ENCODE results near the gene VSIG2.

Gene VSIG2

GRCh38 chr11:124748481-124749343, 3.3 kb downstream of the VSIG2 start:
- DNase-seq (ENCODE audit: low read depth in 2 of 3, low spot score in 1 of 3): no peak

DNA sequence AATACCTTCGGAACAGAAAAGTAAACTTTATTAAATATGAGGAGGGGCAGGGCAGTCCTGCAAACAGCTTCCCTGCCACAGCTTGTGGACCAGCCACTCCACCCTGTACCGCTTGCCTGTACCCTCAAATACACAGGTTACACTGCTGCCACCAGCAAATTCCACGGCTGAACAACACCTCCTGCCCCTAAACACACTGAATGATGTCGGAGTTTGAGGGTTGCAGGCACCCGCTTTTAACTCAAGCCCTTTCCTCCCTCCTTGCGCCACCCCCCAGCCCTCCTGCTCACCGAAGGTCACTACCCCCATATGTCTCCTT, 4.0 kb downstream of the VSIG2 start:
- no peak for DNase-seq (ENCODE audit: low read depth in 2 of 3, low spot score in 1 of 3)

DNA sequence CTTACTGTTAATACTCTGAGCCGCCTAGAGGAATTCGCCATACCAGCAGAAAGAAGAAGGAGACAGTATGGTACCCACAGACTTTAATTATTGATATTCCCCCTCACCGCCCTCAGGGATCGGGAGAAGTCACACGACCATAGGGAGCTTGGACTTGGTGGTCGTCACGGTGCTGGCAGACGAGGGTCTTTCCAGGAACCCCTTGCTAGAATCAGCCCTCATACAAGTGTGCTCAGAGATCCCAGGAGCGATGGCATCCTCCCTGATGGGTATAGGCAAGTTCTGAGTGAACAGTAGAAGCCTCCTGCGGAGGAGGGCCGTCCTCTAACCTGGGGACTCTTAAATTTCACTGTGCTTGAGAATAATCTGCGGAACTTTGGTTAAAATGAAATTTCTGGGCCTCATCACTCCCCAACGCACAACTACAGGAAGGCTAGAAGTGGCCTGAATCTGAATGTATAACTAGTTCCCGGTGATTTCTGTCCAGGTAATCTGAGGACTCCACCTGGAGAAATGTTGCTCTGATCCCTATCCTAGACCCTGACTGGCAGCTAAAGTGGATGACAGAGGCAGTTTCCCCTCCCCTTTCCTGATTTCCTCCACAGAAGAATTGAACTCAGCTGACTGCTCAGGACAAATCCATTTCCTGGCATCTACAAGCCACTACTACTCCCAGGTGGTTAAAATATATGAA, 4.5 kb downstream of the VSIG2 start:
- DNase-seq (ENCODE audit: low read depth in 2 of 3, low spot score in 1 of 3): no peak

- peak; percentile 61 to 73 (median 70) for DNase-seq (ENCODE audit: low read depth in 2 of 3, low spot score in 1 of 3)
Measured at GRCh38 chr11:124746621-124747243, 5.3 kb downstream of the VSIG2 start.

DNA sequence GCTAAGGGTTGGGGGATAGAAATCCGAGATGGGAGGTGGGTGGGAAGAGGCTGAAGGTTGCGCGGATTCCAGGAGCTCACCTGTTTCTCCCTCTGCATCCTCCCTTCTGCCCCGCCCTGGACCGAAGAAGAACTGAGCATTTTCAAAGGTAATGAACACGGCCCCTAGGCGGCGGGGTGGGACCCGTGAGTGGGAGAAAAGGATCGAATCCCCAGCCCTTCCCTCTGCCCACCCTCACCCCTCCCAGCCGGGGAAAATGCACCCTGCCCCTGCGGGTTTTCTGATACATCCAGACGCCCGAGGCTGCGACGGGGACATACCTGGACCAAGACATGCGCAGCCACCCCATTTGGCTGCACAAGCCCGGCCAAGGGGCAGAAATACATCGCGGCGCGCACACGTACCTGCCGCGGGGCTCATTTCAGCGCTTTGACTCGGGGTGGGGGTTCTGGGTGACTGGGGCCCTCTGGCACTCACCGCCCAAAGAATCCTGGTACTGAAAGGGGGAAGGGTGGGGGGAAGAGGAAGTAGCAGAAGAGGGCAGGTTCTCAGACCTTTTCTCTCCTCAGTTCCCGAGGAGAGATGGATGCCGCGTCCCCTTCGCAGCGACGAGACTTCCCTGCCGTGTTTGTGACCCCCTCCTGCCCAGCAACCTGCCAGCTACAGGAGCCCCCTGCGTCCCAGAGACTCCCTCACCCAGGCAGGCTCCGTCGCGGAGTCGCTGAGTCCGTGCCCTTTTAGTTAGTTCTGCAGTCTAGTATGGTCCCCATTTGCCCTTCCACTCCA, 6.0 kb downstream of the VSIG2 start:
- peak in 1 of 3 donors; percentile 39 for DNase-seq (ENCODE audit: low read depth in 2 of 3, low spot score in 1 of 3)

DNA sequence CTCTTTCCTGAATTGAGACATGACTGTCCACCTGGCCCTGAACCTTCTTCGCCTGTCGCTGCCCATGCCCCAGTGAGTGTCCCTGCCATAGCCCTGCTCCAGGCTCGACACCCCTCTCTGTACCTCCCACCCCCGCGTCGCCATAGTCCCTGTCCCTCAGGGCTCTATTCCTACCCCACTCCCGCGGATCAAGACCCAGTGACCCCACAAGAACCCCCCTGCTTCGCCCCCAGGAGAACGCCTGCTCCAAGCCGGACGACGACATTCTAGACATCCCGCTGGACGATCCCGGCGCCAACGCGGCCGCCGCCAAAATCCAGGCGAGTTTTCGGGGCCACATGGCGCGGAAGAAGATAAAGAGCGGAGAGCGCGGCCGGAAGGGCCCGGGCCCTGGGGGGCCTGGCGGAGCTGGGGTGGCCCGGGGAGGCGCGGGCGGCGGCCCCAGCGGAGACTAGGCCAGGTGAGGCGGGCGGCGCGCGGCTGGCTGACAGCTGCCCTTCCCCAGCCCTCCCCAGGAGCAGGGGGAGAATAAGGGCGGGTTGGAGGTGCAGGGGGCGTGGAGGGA, 6.7 kb downstream of the VSIG2 start:
- no peak for DNase-seq (ENCODE audit: low read depth in 2 of 3, low spot score in 1 of 3)

DNA sequence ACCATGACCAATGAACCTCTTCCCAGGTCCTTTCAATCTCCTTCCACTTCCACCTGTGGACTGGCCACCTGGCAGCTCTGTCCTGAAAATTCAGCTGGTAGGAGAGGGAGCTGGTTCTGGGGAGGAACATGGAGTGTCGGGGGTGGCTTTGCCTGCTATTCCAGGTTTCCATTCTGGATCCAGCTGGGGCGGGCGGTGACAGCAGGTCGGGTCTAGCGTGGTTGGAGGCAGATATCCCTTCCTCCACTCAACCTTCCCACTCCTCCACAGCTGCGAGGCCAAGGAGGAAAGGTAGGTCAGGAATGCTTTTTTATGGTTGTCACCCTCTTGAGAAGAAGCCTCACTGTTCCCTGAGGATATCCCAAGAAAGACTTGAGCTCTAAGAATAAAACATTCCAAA, 9.0 kb downstream of the VSIG2 start:
- DNase-seq (ENCODE audit: low read depth in 2 of 3, low spot score in 1 of 3): no peak

DNA sequence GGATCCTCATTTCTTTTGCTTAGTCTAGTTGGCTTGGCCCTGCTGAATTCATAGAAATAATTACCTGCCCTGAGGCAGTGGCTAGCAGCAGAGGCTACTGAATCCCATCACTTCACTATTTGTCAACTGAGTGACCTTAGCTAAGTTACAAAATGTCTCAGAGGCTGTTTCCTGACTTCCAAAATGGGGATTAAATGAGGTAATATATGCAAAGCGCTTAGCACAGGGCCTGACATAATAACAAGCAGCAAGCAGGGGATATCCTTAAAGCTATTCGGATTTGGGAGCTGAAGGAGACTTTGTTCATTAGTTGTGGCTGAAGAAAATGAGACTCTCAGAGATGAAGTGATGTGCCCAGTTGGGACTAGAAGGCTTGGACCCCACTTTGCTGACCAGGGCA, 9.5 kb downstream of the VSIG2 start:
- DNase-seq (ENCODE audit: low read depth in 2 of 3, low spot score in 1 of 3): no peak

DNA sequence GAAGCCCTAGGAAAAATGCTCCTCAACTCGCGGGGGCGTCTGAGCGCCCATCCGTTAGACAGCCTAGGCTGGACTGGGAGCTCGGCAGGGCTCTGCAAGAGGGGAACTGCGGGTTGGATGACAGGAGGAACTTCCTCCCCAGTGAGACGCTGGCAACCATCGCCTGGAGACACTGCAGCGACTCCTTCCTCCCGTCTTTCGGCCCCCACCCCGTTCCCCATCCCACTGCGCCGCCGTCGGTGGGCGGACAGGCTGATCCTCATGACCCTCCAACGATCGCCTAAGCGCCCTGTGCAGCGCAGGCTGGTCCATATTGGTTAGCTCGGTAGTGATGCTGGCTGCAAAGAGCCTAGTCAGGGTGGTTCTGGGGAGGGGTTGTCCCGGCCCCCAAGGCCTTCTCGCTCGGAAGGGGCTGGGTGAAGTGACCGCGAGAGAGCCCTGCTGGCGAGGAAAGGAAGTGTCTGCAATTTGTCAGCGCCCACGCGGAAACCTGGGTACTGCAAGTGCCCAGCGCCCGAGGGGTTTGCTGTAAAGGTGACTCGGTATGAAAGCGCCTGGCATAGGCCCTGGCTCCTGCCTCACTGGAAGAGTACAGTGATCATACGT, 11.7 kb downstream of the VSIG2 start:
- peak; percentile 40 to 57 (median 50) for DNase-seq (ENCODE audit: low read depth in 2 of 3, low spot score in 1 of 3)

GRCh38 chr11:124739479-124740276, 12.4 kb downstream of the VSIG2 start, which contains the start of gene NRGN:
Gene NRGN, plus strand, starts transcription at chr11:124739942. Its CDS starts 143 bp downstream, at chr11:124740085.
- peak; percentile 70 to 84 (median 74) for DNase-seq (ENCODE audit: low read depth in 2 of 3, low spot score in 1 of 3)

- no peak for DNase-seq (ENCODE audit: low read depth in 2 of 3, low spot score in 1 of 3)
Measured at GRCh38 chr11:124738713-124739478, 13.2 kb downstream of the VSIG2 start.

GRCh38 chr11:124737638-124738305, 14.3 kb downstream of the VSIG2 start:
- DNase-seq (ENCODE audit: low read depth in 2 of 3, low spot score in 1 of 3): no peak

GRCh38 chr11:124736736-124737135, 15.3 kb downstream of the VSIG2 start:
- DNase-seq (ENCODE audit: low read depth in 2 of 3, low spot score in 1 of 3): no peak

DNA sequence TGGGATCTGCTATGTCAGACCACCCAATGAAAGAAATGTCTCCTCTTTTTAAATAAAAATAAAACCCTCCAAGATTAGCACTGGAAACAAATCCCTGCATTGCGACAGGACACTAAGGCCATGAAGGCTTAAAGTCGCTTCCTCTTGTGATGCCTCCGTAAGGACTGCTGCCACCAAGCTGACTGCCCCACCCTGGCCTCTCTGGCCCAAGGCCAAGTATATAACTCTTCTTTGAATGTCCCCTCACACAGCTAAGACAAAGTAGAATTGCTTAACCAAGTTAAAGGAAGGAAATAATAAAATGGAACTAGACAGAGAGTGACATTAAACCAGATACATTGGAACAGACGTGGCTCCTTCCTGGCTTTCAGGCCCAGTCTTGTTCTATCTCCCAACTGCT, 19.8 kb downstream of the VSIG2 start:
- no peak for DNase-seq (ENCODE audit: low read depth in 2 of 3, low spot score in 1 of 3)

- DNase-seq (ENCODE audit: low read depth in 2 of 3, low spot score in 1 of 3): no peak
Measured at GRCh38 chr11:124729571-124729970, 22.5 kb downstream of the VSIG2 start.

DNA sequence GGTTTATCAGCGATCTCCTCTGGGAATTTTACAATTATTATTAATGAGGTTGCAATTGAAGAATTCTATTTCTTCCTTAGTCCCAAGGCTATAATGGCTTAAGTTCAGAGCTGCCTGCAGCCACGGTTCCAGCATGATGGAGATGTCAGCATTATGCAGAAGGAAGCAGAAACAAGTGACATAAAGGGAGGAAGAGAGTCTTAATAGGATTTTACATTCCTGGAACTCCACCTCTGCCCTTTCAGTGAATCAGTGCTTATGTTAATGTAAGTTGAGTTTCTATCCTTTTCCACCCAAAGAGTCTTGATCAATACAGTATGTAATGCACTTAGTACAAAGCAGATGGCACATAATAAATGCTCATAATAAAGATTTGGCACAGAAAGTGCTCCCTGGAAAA, 23.9 kb downstream of the VSIG2 start:
- DNase-seq (ENCODE audit: low read depth in 2 of 3, low spot score in 1 of 3): no peak

GRCh38 chr11:124727474-124727873, 24.6 kb downstream of the VSIG2 start:
- no peak for DNase-seq (ENCODE audit: low read depth in 2 of 3, low spot score in 1 of 3)

- no peak for DNase-seq (ENCODE audit: low read depth in 2 of 3, low spot score in 1 of 3)
Measured at GRCh38 chr11:124725719-124726105, 26.3 kb downstream of the VSIG2 start.
